HepG2 (cell line): ENCODE data around the gene PRKN. TPM values are rescaled to one million over a fixed set of nuclear protein-coding genes. Genes with fewer than 3 reads are reported as not detected.

ENCODE experiments used
- ATAC-seq: fragments of 200-7000 bp; cut with Tn5 transposase; 3 replicates; pipeline ENCODE4 v1.9.1; 2020; ENCODE audit warnings: mild to moderate bottlenecking, moderate library complexity
- BruUV-seq: library from RNA; stranded (reverse); fragments of 400-500 nt; replicated peaks from 2 replicates; lab custom pipeline; 2021; lab: Mats Ljungman, UMichigan
- CTCF ChIA-PET: fragments of 300-600 bp; formaldehyde crosslinking; extraction: SDS; loops from one replicate; lab custom pipeline; 2021; ENCODE audit warnings: low total read pairs, inconsistent platforms, low intra/inter-chr PET ratio; lab: Yijun Ruan, JAX
- POLR2A ChIA-PET: fragments of 350-600 bp; sonication (Branson Sonifier 250); formaldehyde crosslinking; loops from one replicate; lab custom pipeline; 2020; ENCODE audit warnings: antibody characterized with exemption, inconsistent platforms; lab: Yijun Ruan, JAX
- DNase-seq: peaks from one replicate; pipeline ENCODE4 v3.0.0-alpha.2; 2015; ENCODE audit warnings: low spot score
- FAIRE-seq: peaks from 3 replicates; lab custom pipeline; 2011; peaks lifted over from hg19 to GRCh38; lab: Jason Lieb, UNC
- H2AFZ ChIP-seq: one replicate; pipeline ENCODE4 v1.6.1; 2011; ENCODE audit warnings: low read length, inconsistent platforms
- H3K27ac ChIP-seq: fragments of 300-600 bp; 3 replicates; pipeline ENCODE4 v1.8.0; 2011; ENCODE audit warnings: mixed run types, mild to moderate bottlenecking, mixed read lengths, low read length, inconsistent platforms; ENCODE audit not compliant: insufficient read depth; ENCODE audit errors: extremely low read length
- H3K27me3 ChIP-seq, 2 experiments: fragments of 200-600 bp in 1 of 2; 2 replicates in 1 of 2; 3 replicates in 1 of 2; pipeline versions ENCODE4 v1.6.0 to v1.8.0; 2011; ENCODE audit warnings: low read length in 2 of 2, mild to moderate bottlenecking in 2 of 2, moderate library complexity in 2 of 2, inconsistent platforms in 1 of 2; ENCODE audit not compliant: insufficient read depth in 2 of 2, control insufficient read depth in 1 of 2
- H3K36me3 ChIP-seq, 2 experiments: fragments of 200-600 bp in 1 of 2; replicated peaks in 1 of 2; 2 replicates in 1 of 2; 3 replicates in 1 of 2; pipeline versions ENCODE4 v1.5.1 to v1.8.0; 2011; ENCODE audit warnings: low read length in 2 of 2, inconsistent platforms in 1 of 2; ENCODE audit not compliant: insufficient read depth in 2 of 2, control insufficient read depth in 1 of 2
- H3K4me1 ChIP-seq: 2 replicates; pipeline ENCODE4 v1.5.1; 2012; ENCODE audit warnings: low read length, inconsistent platforms; ENCODE audit not compliant: insufficient read depth
- H3K4me2 ChIP-seq: 2 replicates; pipeline ENCODE4 v1.6.0; 2011; ENCODE audit warnings: low read depth, low read length, inconsistent platforms
- H3K4me3 ChIP-seq, 3 experiments: fragments of 200-600 bp in 1 of 3; sonication (generic), shearing (Covaris generic) in 1 of 3; replicated peaks in 1 of 3; 2 replicates each; pipeline ENCODE4 v1.5.1; 2011 to 2016; ENCODE audit warnings: low read length in 3 of 3, inconsistent platforms in 2 of 3, low read depth in 2 of 3, mild to moderate bottlenecking in 2 of 3, control low read depth in 1 of 3, mixed read lengths in 1 of 3; ENCODE audit not compliant: insufficient read depth in 1 of 3
- H3K79me2 ChIP-seq: one replicate; pipeline ENCODE4 v1.6.1; 2011; ENCODE audit warnings: low read length, inconsistent platforms; ENCODE audit not compliant: insufficient read depth
- H3K9ac ChIP-seq: 2 replicates; pipeline ENCODE4 v1.6.0; 2011; ENCODE audit warnings: mild to moderate bottlenecking, low read depth, low read length, inconsistent platforms; ENCODE audit not compliant: insufficient read depth
- H3K9me3 ChIP-seq: 2 replicates; pipeline ENCODE4 v1.5.1; 2012; ENCODE audit warnings: mild to moderate bottlenecking, low read length
- H4K20me1 ChIP-seq: 2 replicates; pipeline ENCODE4 v1.6.0; 2011; ENCODE audit warnings: inconsistent platforms, mild to moderate bottlenecking, low read length, moderate library complexity; ENCODE audit not compliant: insufficient read depth
- CBX1 ChIP-seq: IDR thresholded peaks from one replicate; pipeline ENCODE4 v1.6.1; 2016; ENCODE audit warnings: antibody characterized with exemption, low read depth
- FOXK1 ChIP-seq: sonication (generic); formaldehyde crosslinking; IDR thresholded peaks from 2 replicates; pipeline ENCODE4 v1.4.0; 2020; ENCODE audit warnings: low read depth, missing genetic modification reagents, borderline replicate concordance
- FOXP1 ChIP-seq, 2 experiments: fragments of 450-650 bp in 1 of 2; IDR thresholded peaks; 2 replicates each; pipeline ENCODE4 v1.6.1; 2017 to 2018; ENCODE audit warnings: antibody characterized with exemption in 1 of 2
- HBP1 ChIP-seq: IDR thresholded peaks from 2 replicates; pipeline ENCODE4 v1.6.1; 2016; ENCODE audit warnings: low read depth, control low read depth
- HNRNPLL ChIP-seq: fragments of 200-400 bp; formaldehyde crosslinking; IDR thresholded peaks from 2 replicates; pipeline ENCODE4 v1.6.1; 2017; ENCODE audit warnings: mild to moderate bottlenecking, low read depth, low read length; ENCODE audit not compliant: poor library complexity, severe bottlenecking
- MAX ChIP-seq: IDR thresholded peaks from 2 replicates; pipeline ENCODE4 v1.6.1; 2012; ENCODE audit warnings: inconsistent platforms
- MEF2D ChIP-seq: sonication (generic); formaldehyde crosslinking; IDR thresholded peaks from 2 replicates; pipeline ENCODE4 v1.5.1; 2020; ENCODE audit warnings: mild to moderate bottlenecking, missing genetic modification reagents
- MXD1 ChIP-seq: sonication (generic); formaldehyde crosslinking; IDR thresholded peaks from 2 replicates; pipeline ENCODE4 v1.4.0; 2020; ENCODE audit warnings: mild to moderate bottlenecking, missing genetic modification reagents
- REL ChIP-seq: sonication (generic); formaldehyde crosslinking; conservative IDR thresholded peaks from 2 replicates; pipeline ENCODE4 v1.8.0; 2022; ENCODE audit warnings: mild to moderate bottlenecking, missing genetic modification reagents, moderate library complexity
- SALL2 ChIP-seq: sonication (generic); formaldehyde crosslinking; IDR thresholded peaks from 2 replicates; pipeline ENCODE4 v1.8.1; 2023; ENCODE audit warnings: mild to moderate bottlenecking, missing genetic modification reagents, inconsistent platforms
- TRAFD1 ChIP-seq: sonication (generic); formaldehyde crosslinking; IDR thresholded peaks from 2 replicates; pipeline ENCODE4 v1.5.1; 2020; ENCODE audit warnings: missing genetic modification reagents, mild to moderate bottlenecking, borderline replicate concordance
- ZBTB43 ChIP-seq: sonication (generic); formaldehyde crosslinking; conservative IDR thresholded peaks from 2 replicates; pipeline ENCODE4 v1.4.0; 2020; ENCODE audit warnings: missing genetic modification reagents
- ZEB1 ChIP-seq: IDR thresholded peaks from 2 replicates; pipeline ENCODE4 v1.6.1; 2012; ENCODE audit warnings: mild to moderate bottlenecking, low read depth, inconsistent platforms; ENCODE audit not compliant: insufficient replicate concordance
- ZNF124 ChIP-seq: sonication (generic); formaldehyde crosslinking; IDR thresholded peaks from 2 replicates; pipeline ENCODE4 v1.4.0; 2020; ENCODE audit warnings: missing genetic modification reagents
- ZNF343 ChIP-seq: sonication (generic); formaldehyde crosslinking; IDR thresholded peaks from 2 replicates; pipeline ENCODE4 v1.4.0; 2020; ENCODE audit warnings: mild to moderate bottlenecking, missing genetic modification reagents
- ZNF619 ChIP-seq: sonication (generic); formaldehyde crosslinking; IDR thresholded peaks from 2 replicates; pipeline ENCODE4 v1.4.0; 2020; ENCODE audit warnings: mild to moderate bottlenecking, missing genetic modification reagents
- ZNF749 ChIP-seq: sonication (generic); formaldehyde crosslinking; IDR thresholded peaks from 2 replicates; pipeline ENCODE4 v1.8.0; 2022; ENCODE audit warnings: mild to moderate bottlenecking, missing genetic modification reagents, moderate library complexity, borderline replicate concordance
- ZSCAN25 ChIP-seq: sonication (generic); formaldehyde crosslinking; IDR thresholded peaks from 2 replicates; pipeline ENCODE4 v1.8.0; 2022; ENCODE audit warnings: mild to moderate bottlenecking, missing genetic modification reagents
- ZUFSP ChIP-seq: sonication (generic); formaldehyde crosslinking; IDR thresholded peaks from 2 replicates; pipeline ENCODE4 v1.9.0; 2021; ENCODE audit warnings: missing genetic modification reagents, mild to moderate bottlenecking, borderline replicate concordance
- WGBS: methylation state at CpG from one replicate; pipeline ENCODE4 v1.1.6; 2017; ENCODE audit warnings: low lambda C conversion rate; 5-methylcytosine and 5-hydroxymethylcytosine counted together
- in situ Hi-C: cut with HindIII; loops from 2 replicates; pipeline ENCODE4 v1.10.0; 2017; ENCODE audit warnings: low pct_unique_long_range_greater_than_20kb; ENCODE audit not compliant: extremely low pct_ligation_motif_present
- intact Hi-C: fragments of 100-400 bp; cut with micrococcal nuclease; formaldehyde crosslinking; loops from one replicate; pipeline ENCODE4 v1.10.0; 2022; ENCODE audit not compliant: unreplicated experiment
- polyA plus RNA-seq, 8 experiments: library from polyadenylated mRNA; depleted of rRNA in 3 of 8; stranded (reverse) in 7 of 8; unstranded in 1 of 8; fragments of >200 nt; fragmentation: Illumina TruSeq in 4 of 8; extraction: Trizol in 4 of 8; gene quantifications; 2 replicates each; pipeline versions ENCODE4 v1.2.1 to v1.2.3, GENCODE V29; 2011 to 2016; ENCODE audit warnings: low read depth in 4 of 8, missing spikeins in 1 of 8, mixed read lengths in 1 of 8; ENCODE audit not compliant: insufficient read depth in 1 of 8
- total RNA-seq, 5 experiments: library from RNA; depleted of rRNA; stranded (reverse); fragments of >200 nt; fragmentation: Illumina TruSeq; extraction: Trizol; gene quantifications; 2 replicates each; pipeline ENCODE4 v1.2.3, GENCODE V29; 2016; ENCODE audit warnings: low read depth in 1 of 5

Gene PRKN
- total and polyA plus RNA-seq, 2 of the 13 experiments (the other 11 are each of a cell fraction or from before 2014, with no cell fraction given) = 0.31 to 0.44 TPM

- no TSS peak for BruUV-seq
- Histone ChIP-seq H3K4me3 (no peak overlapping the region), H3K9ac (no peak overlapping the region), H3K79me2 (no peaks in the 10 kb centered on the region), H3K4me2 (no peak overlapping the region), H3K9me3 (no peaks in the 10 kb centered on the region; the same call in 1 of the 2 replicates), H3K36me3 (no peaks in the 10 kb centered on the region), H2AFZ (no peak overlapping the region), H3K27me3 (no peaks in the 10 kb centered on the region), H4K20me1 (no peaks in the 10 kb centered on the region), H3K4me1 (no peaks in the 10 kb centered on the region), H3K27ac (no peak overlapping the region)
- 15% methylated on average over 5 of the region's 5 CpGs for WGBS
- ChIA-PET POLR2A (no interaction called here), CTCF (no interaction called here)
- DNase-seq = no peak
- ATAC-seq = no peak
- intact Hi-C loops (no loop called here), in situ Hi-C loops (no loop called here)
- no peak for FAIRE-seq
- TF ChIP-seq MXD1 (no peak), ZNF124 (CRISPR knock-in tag) (no peak), HBP1 (CRISPR knock-in tag) (no peak), FOXK1 (CRISPR knock-in tag) (no peak), ZBTB43 (CRISPR knock-in tag) (no peak), FOXP1 (IDR thresholded peaks at IDR 0.05) (no peak), FOXP1 (CRISPR knock-in tag; IDR thresholded peaks at IDR 0.05) (no peak), REL (CRISPR knock-in tag) (no peak), ZSCAN25 (CRISPR knock-in tag) (no peak), ZNF749 (no peak), TRAFD1 (CRISPR knock-in tag) (no peak), ZNF619 (CRISPR knock-in tag) (no peak), CBX1 (no peak), ZEB1 (no peak), MAX (no peak), HNRNPLL (no peak), ZNF343 (CRISPR knock-in tag) (no peak), ZUFSP (no peak), MEF2D (CRISPR knock-in tag) (no peak), SALL2 (CRISPR knock-in tag) (no peak)
Observed at GRCh38 chr6:162070639-162071038, 656.9 kb downstream of the PRKN start.
